Mesendoderm (in vitro differentiated cells): Measurements from ENCODE around the gene PCYT1B.

Experiments
- DNase-seq: peaks from one replicate; pipeline ENCODE4 v3.0.0; 2013
- H2AK5ac ChIP-seq: 2 replicates; pipeline ENCODE4 v1.6.1; 2013; ENCODE audit warnings: low read length, inconsistent platforms
- H2BK120ac ChIP-seq: 2 replicates; pipeline ENCODE4 v1.6.1; 2013; ENCODE audit warnings: low read depth, mild to moderate bottlenecking, low read length, moderate library complexity, mixed read lengths
- H2BK15ac ChIP-seq: replicated peaks from 2 replicates; pipeline ENCODE4 v1.6.1; 2013; ENCODE audit warnings: low read depth, mild to moderate bottlenecking, moderate library complexity
- H2BK5ac ChIP-seq: 2 replicates; pipeline ENCODE4 v1.6.1; 2013; ENCODE audit warnings: low read length, inconsistent platforms
- H3K18ac ChIP-seq: 2 replicates; pipeline ENCODE4 v1.6.1; 2013; ENCODE audit warnings: mild to moderate bottlenecking, low read length, mixed read lengths
- H3K23ac ChIP-seq: one replicate; pipeline ENCODE4 v1.6.1; 2013; ENCODE audit warnings: low read length
- H3K27ac ChIP-seq: 2 replicates; pipeline ENCODE4 v1.5.1; 2013; ENCODE audit warnings: low read depth, mild to moderate bottlenecking, inconsistent platforms, low read length, moderate library complexity
- H3K27me3 ChIP-seq: 2 replicates; pipeline ENCODE4 v1.6.1; 2013; ENCODE audit warnings: low read length, control low read depth, mild to moderate bottlenecking, inconsistent platforms; ENCODE audit not compliant: insufficient read depth, poor library complexity
- H3K36me3 ChIP-seq: 2 replicates; pipeline ENCODE4 v1.6.1; 2013; ENCODE audit warnings: low read length, inconsistent platforms; ENCODE audit not compliant: control insufficient read depth, insufficient read depth
- H3K4ac ChIP-seq: one replicate; pipeline ENCODE4 v1.6.1; 2013; ENCODE audit warnings: low read depth, mild to moderate bottlenecking, low read length, moderate library complexity
- H3K4me1 ChIP-seq: 2 replicates; pipeline ENCODE4 v1.6.1; 2013; ENCODE audit warnings: low read depth, low read length, inconsistent platforms; ENCODE audit not compliant: control insufficient read depth
- H3K4me2 ChIP-seq: 2 replicates; pipeline ENCODE4 v1.6.1; 2013; ENCODE audit warnings: low read length
- H3K4me3 ChIP-seq: 2 replicates; pipeline ENCODE4 v1.5.1; 2013; ENCODE audit warnings: mild to moderate bottlenecking, low read length
- H3K56ac ChIP-seq: one replicate; pipeline ENCODE4 v1.6.1; 2013; ENCODE audit warnings: low read length
- H3K79me1 ChIP-seq: 2 replicates; pipeline ENCODE4 v1.6.1; 2013; ENCODE audit warnings: low read length, inconsistent platforms
- H3K79me2 ChIP-seq: 2 replicates; pipeline ENCODE4 v1.6.1; 2013; ENCODE audit warnings: mild to moderate bottlenecking, low read length; ENCODE audit not compliant: control insufficient read depth, insufficient read depth
- H3K9ac ChIP-seq: 2 replicates; pipeline ENCODE4 v1.6.1; 2013; ENCODE audit warnings: low read length, inconsistent platforms
- H4K5ac ChIP-seq: one replicate; pipeline ENCODE4 v1.6.1; 2013; ENCODE audit warnings: low read length
- H4K8ac ChIP-seq: one replicate; pipeline ENCODE4 v1.6.1; 2013; ENCODE audit warnings: low read depth, mild to moderate bottlenecking, control low read depth, low read length, moderate library complexity
- WGBS: extraction: QIAGEN DNeasy Blood & Tissue Kit; methylation state at CpG from one replicate; pipeline ENCODE4 v1.1.7; 2013; ENCODE audit warnings: low lambda C conversion rate, missing lambda C conversion rate; ENCODE audit not compliant: insufficient coverage; ENCODE audit errors: extremely low coverage; 5-methylcytosine and 5-hydroxymethylcytosine counted together

Gene PCYT1B

GRCh38 chrX:24550166-24550565, 97.0 kb downstream of the PCYT1B start:
- H3K4me3 ChIP-seq: no peak overlapping the region
- H3K4me2 ChIP-seq: no peak overlapping the region
- WGBS: no CpG with 5 or more reads among the region's 5 CpGs
- H3K4ac ChIP-seq: no peak overlapping the region
- DNase-seq: no peak
- H4K5ac ChIP-seq: no peak overlapping the region
- no peaks in the 10 kb centered on the region for H3K36me3 ChIP-seq
- no peak overlapping the region for H3K23ac ChIP-seq
- no peak overlapping the region for H3K9ac ChIP-seq
- H2BK15ac ChIP-seq: no peak overlapping the region
- H3K4me1 ChIP-seq: no peaks in the 10 kb centered on the region
- no peak overlapping the region for H2BK5ac ChIP-seq
- no peaks in the 10 kb centered on the region for H3K27me3 ChIP-seq
- no peak overlapping the region for H2BK120ac ChIP-seq
- H3K79me1 ChIP-seq: no peaks in the 10 kb centered on the region
- no peak overlapping the region for H3K56ac ChIP-seq
- H3K18ac ChIP-seq: no peak overlapping the region
- H2AK5ac ChIP-seq: no peak overlapping the region
- no peak overlapping the region for H4K8ac ChIP-seq
- H3K79me2 ChIP-seq: no peaks in the 10 kb centered on the region
- H3K27ac ChIP-seq: no peak overlapping the region

DNA sequence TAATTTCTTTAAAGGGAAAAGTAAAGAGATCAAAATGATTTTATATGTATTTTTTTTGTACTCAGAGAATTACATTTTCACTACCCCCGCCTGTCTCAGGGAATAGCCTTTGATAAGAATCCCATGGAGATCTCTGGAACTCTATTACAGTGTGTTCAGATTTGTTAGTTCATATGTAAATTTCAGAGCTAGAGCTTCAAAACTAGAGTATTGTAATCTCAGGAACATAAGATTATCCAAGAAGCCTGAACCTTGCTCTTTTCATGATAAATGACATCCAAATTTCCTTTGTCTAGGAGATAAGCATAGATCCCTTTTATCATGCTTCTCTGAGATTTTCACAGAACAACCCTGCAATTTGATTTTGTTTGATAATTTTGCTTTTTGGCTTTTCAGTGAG, 99.2 kb downstream of the PCYT1B start:
- Histone ChIP-seq H3K27me3 (no peaks in the 10 kb centered on the region), H3K18ac (no peak overlapping the region), H3K4me1 (no peaks in the 10 kb centered on the region), H2AK5ac (no peak overlapping the region), H2BK15ac (no peak overlapping the region), H2BK120ac (no peak overlapping the region), H3K23ac (no peak overlapping the region), H4K5ac (no peak overlapping the region), H3K79me1 (no peaks in the 10 kb centered on the region), H2BK5ac (no peak overlapping the region), H3K9ac (no peak overlapping the region), H3K56ac (no peak overlapping the region), H4K8ac (no peak overlapping the region), H3K36me3 (no peaks in the 10 kb centered on the region), H3K4me2 (no peak overlapping the region), H3K4ac (no peak overlapping the region), H3K79me2 (no peaks in the 10 kb centered on the region), H3K4me3 (no peak overlapping the region), H3K27ac (no peak overlapping the region)
- no peak for DNase-seq
- WGBS: no CpG with 5 or more reads among the region's 1 CpG

DNA sequence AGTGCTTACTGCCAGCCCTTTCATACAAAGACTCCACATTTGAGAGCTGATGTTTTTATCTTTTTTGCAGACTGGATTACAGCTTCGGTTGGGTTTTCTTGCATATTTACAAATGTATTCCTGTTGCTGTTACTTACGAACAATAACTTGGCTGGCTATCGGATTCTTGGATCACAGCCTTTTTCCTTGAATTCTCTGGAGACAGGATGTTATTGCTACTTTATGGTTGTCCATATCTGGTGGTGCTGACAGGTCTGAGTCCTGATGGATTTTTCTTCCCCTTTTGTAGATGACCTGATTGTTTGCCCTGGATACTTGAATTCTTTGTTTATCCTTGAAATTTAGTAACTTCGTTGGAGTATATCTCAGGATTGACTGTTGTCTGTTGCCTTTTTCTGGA, 104.4 kb downstream of the PCYT1B start:
- no peak overlapping the region for H4K5ac ChIP-seq
- no peak overlapping the region for H2BK120ac ChIP-seq
- H3K79me1 ChIP-seq: no peaks in the 10 kb centered on the region
- H2BK5ac ChIP-seq: no peak overlapping the region
- no peaks in the 10 kb centered on the region for H3K27me3 ChIP-seq
- no peaks in the 10 kb centered on the region for H3K36me3 ChIP-seq
- H3K79me2 ChIP-seq: no peaks in the 10 kb centered on the region
- H3K23ac ChIP-seq: no peak overlapping the region
- H3K9ac ChIP-seq: no peak overlapping the region
- H3K4ac ChIP-seq: no peak overlapping the region
- no peak for DNase-seq
- WGBS: no CpG with 5 or more reads among the region's 4 CpGs
- H2BK15ac ChIP-seq: no peak overlapping the region
- no peak overlapping the region for H3K4me2 ChIP-seq
- H3K18ac ChIP-seq: no peak overlapping the region
- H4K8ac ChIP-seq: no peak overlapping the region
- H2AK5ac ChIP-seq: no peak overlapping the region
- no peak overlapping the region for H3K4me3 ChIP-seq
- H3K27ac ChIP-seq: no peak overlapping the region
- no peak overlapping the region for H3K56ac ChIP-seq
- H3K4me1 ChIP-seq: no peaks in the 10 kb centered on the region

DNA sequence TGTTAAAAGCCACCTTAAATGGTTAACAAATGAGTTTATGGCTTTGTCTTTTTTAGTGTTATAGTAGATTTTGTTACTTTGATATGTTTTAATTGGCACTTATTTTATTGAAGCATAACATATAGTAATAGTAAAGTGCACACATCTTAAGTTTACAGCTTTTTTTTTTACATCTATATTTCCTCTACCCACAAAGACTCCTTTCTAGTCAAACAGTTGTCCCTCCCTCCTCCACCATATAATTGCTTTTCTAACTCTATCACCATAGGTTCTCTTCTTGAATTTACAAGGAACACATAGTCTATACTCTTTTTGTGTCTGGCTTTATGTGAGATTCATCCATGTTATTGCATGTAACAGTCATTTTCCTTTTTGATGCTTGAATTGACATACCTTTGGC, 110.6 kb downstream of the PCYT1B start:
- Histone ChIP-seq H4K5ac (no peak overlapping the region), H3K9ac (no peak overlapping the region), H2BK120ac (no peak overlapping the region), H4K8ac (no peak overlapping the region), H3K79me2 (no peaks in the 10 kb centered on the region), H3K79me1 (no peaks in the 10 kb centered on the region), H3K4me3 (no peak overlapping the region), H3K4me1 (no peaks in the 10 kb centered on the region), H3K4ac (no peak overlapping the region), H3K4me2 (no peak overlapping the region), H2BK15ac (no peak overlapping the region), H3K18ac (no peak overlapping the region), H3K27me3 (no peaks in the 10 kb centered on the region), H3K23ac (no peak overlapping the region), H2AK5ac (no peak overlapping the region), H2BK5ac (no peak overlapping the region), H3K56ac (no peak overlapping the region), H3K27ac (no peak overlapping the region), H3K36me3 (no peaks in the 10 kb centered on the region)
- DNase-seq: no peak

DNA sequence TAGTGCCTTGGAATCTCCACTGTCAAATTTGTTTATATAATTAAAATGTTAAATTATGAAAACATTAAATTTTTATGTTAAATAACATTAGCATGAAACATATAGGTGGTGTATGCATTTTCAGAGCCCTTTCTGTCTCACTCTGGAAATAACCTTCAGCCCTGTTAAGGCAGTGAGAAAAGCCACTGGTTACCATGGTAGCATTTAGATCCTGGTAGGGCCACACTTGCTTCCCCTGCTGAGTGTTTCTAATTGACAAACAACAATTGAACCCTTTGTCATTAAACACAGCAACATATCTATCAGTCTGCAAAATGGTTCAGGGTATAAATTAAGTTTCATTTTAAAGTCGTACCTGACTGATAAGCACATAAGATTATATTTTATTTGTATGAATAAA, 118.5 kb downstream of the PCYT1B start:
- Histone ChIP-seq H2AK5ac (no peak overlapping the region), H3K9ac (no peak overlapping the region), H3K23ac (no peak overlapping the region), H2BK5ac (no peak overlapping the region), H3K79me1 (no peaks in the 10 kb centered on the region), H4K8ac (no peak overlapping the region), H3K36me3 (no peaks in the 10 kb centered on the region), H3K18ac (no peak overlapping the region), H2BK15ac (no peak overlapping the region), H3K27ac (no peak overlapping the region), H3K27me3 (no peaks in the 10 kb centered on the region), H3K4me3 (no peak overlapping the region), H4K5ac (no peak overlapping the region), H2BK120ac (no peak overlapping the region), H3K56ac (no peak overlapping the region), H3K4ac (no peak overlapping the region), H3K4me2 (no peak overlapping the region), H3K79me2 (no peaks in the 10 kb centered on the region), H3K4me1 (no peaks in the 10 kb centered on the region)
- WGBS: no CpG with 5 or more reads among the region's 1 CpG
- DNase-seq: peak; percentile 38

- no peaks in the 10 kb centered on the region for H3K79me1 ChIP-seq
- H3K18ac ChIP-seq: no peak overlapping the region
- no peak overlapping the region for H3K9ac ChIP-seq
- no peaks in the 10 kb centered on the region for H3K36me3 ChIP-seq
- H3K79me2 ChIP-seq: no peaks in the 10 kb centered on the region
- H3K27ac ChIP-seq: no peak overlapping the region
- no peak overlapping the region for H2BK5ac ChIP-seq
- H3K56ac ChIP-seq: no peak overlapping the region
- no peaks in the 10 kb centered on the region for H3K27me3 ChIP-seq
- H2BK15ac ChIP-seq: no peak overlapping the region
- H3K4me3 ChIP-seq: no peak overlapping the region
- H4K8ac ChIP-seq: no peak overlapping the region
- no peak overlapping the region for H2BK120ac ChIP-seq
- WGBS: no CpG with 5 or more reads among the region's 2 CpGs
- no peak overlapping the region for H3K4me2 ChIP-seq
- no peak overlapping the region for H2AK5ac ChIP-seq
- no peaks in the 10 kb centered on the region for H3K4me1 ChIP-seq
- H3K23ac ChIP-seq: no peak overlapping the region
- no peak overlapping the region for H4K5ac ChIP-seq
- peak; percentile 16 for DNase-seq
- H3K4ac ChIP-seq: no peak overlapping the region
Observed at GRCh38 chrX:24526616-24527015, 120.5 kb downstream of the PCYT1B start.
